ENCODE measurements around the gene DPP4. TPM values are rescaled to one million over a fixed set of nuclear protein-coding genes. Genes with fewer than 3 reads are reported as not detected.

DPP4 gene
- polyA plus RNA-seq, 1 donor = 145 TPM

DNA sequence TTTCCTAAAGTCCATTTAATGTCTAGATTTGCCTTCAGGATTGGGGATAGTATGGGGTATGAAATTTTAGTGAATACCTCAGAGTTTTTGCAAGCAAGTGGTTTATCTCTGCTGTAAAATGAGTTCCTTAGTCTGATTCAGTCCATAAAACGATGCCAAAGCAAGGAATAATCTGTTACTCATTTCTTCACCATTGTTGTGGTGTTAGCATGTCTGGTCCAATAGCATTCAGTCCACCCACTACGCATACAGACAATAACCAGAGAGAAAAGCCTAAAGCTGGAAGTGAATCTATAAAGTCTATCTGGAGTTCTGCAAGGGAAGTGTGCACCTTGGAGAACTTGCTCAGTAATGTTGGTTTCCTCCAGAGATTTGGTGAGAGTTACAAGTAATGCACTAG lies 12.9 kb upstream of the DPP4 start:
- H3K4me1 ChIP-seq (ENCODE audit: control insufficient read depth, insufficient read depth, low read length) = peaks cover 23% of the 10 kb centered on the region
- DNase-seq = no peak
- no peaks in the 10 kb centered on the region for H3K27me3 ChIP-seq (ENCODE audit: control insufficient read depth, insufficient read depth, low read length)
- H3K9me3 ChIP-seq (ENCODE audit: control insufficient read depth, low read depth, low read length) = no peaks in the 10 kb centered on the region
- H3K36me3 ChIP-seq (ENCODE audit: control insufficient read depth, insufficient read depth, low read length) = no peaks in the 10 kb centered on the region
- H3K4me3 ChIP-seq (ENCODE audit: low read length) = no peak overlapping the region
- H3K27ac ChIP-seq (ENCODE audit: low read length) = no peak overlapping the region
- WGBS (ENCODE audit: insufficient coverage, low lambda C conversion rate) = no CpG with 5 or more reads among the region's 2 CpGs

GRCh38 chr2:162085090-162085891 lies 11.3 kb upstream of the DPP4 start:
- no peaks in the 10 kb centered on the region for H3K36me3 ChIP-seq (ENCODE audit: control insufficient read depth, insufficient read depth, low read length)
- H3K27ac ChIP-seq (ENCODE audit: low read length) = no peak overlapping the region
- H3K27me3 ChIP-seq (ENCODE audit: control insufficient read depth, insufficient read depth, low read length) = no peaks in the 10 kb centered on the region
- no peak overlapping the region for H3K4me3 ChIP-seq (ENCODE audit: low read length)
- no peak for DNase-seq
- no CpG with 5 or more reads among the region's 3 CpGs for WGBS (ENCODE audit: insufficient coverage, low lambda C conversion rate)
- H3K4me1 ChIP-seq (ENCODE audit: control insufficient read depth, insufficient read depth, low read length) = peaks cover 10% of the 10 kb centered on the region
- H3K9me3 ChIP-seq (ENCODE audit: control insufficient read depth, low read depth, low read length) = no peaks in the 10 kb centered on the region

GRCh38 chr2:162084536-162084935 lies 10.5 kb upstream of the DPP4 start:
- Histone ChIP-seq H3K4me3 (ENCODE audit: low read length) (no peak overlapping the region), H3K36me3 (ENCODE audit: control insufficient read depth, insufficient read depth, low read length) (no peaks in the 10 kb centered on the region), H3K9me3 (ENCODE audit: control insufficient read depth, low read depth, low read length) (no peaks in the 10 kb centered on the region), H3K27ac (ENCODE audit: low read length) (no peak overlapping the region), H3K27me3 (ENCODE audit: control insufficient read depth, insufficient read depth, low read length) (no peaks in the 10 kb centered on the region), H3K4me1 (ENCODE audit: control insufficient read depth, insufficient read depth, low read length) (peaks cover 3% of the 10 kb centered on the region)
- DNase-seq = no peak
- 20% methylated on average over 1 of the region's 2 CpGs for WGBS (ENCODE audit: insufficient coverage, low lambda C conversion rate)

DNA sequence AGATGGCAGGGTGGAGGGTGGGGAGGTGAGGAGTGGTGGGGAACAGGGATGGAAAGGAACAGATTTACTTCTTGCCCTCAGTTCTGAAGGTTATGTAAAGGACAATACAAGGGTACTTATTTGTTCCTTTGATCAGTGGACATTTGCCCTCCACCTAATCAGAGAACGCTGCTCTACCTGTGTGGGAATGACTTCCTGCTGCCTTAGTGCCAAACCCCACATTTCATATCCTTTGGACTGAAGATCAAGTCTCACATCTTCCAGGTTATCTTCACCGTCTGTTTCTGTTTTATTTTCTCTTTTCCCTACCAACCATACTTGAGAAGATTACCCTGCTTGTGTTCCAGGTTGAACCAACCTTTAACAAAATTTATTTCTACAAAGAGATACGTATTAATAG lies 8.7 kb upstream of the DPP4 start:
- 7% methylated on average over 2 of the region's 3 CpGs for WGBS (ENCODE audit: insufficient coverage, low lambda C conversion rate)

GRCh38 chr2:162082036-162082435 lies 8.0 kb upstream of the DPP4 start:
- H3K27me3 ChIP-seq (ENCODE audit: control insufficient read depth, insufficient read depth, low read length) = no peaks in the 10 kb centered on the region
- WGBS (ENCODE audit: insufficient coverage, low lambda C conversion rate) = no CpG with 5 or more reads among the region's 1 CpG
- no peaks in the 10 kb centered on the region for H3K4me1 ChIP-seq (ENCODE audit: control insufficient read depth, insufficient read depth, low read length)
- DNase-seq = no peak
- H3K36me3 ChIP-seq (ENCODE audit: control insufficient read depth, insufficient read depth, low read length) = no peaks in the 10 kb centered on the region
- no peak overlapping the region for H3K4me3 ChIP-seq (ENCODE audit: low read length)
- no peak overlapping the region for H3K27ac ChIP-seq (ENCODE audit: low read length)
- H3K9me3 ChIP-seq (ENCODE audit: control insufficient read depth, low read depth, low read length) = no peaks in the 10 kb centered on the region

More for the DNA sequence above, 8.7 kb upstream of the DPP4 start:
- no peak overlapping the region for H3K27ac ChIP-seq (ENCODE audit: low read length)
- no peaks in the 10 kb centered on the region for H3K4me1 ChIP-seq (ENCODE audit: control insufficient read depth, insufficient read depth, low read length)
- H3K36me3 ChIP-seq (ENCODE audit: control insufficient read depth, insufficient read depth, low read length) = no peaks in the 10 kb centered on the region
- H3K27me3 ChIP-seq (ENCODE audit: control insufficient read depth, insufficient read depth, low read length) = no peaks in the 10 kb centered on the region
- no peak overlapping the region for H3K4me3 ChIP-seq (ENCODE audit: low read length)
- peak in 1 of 2 donors; percentile 63 for DNase-seq
- H3K9me3 ChIP-seq (ENCODE audit: control insufficient read depth, low read depth, low read length) = no peaks in the 10 kb centered on the region

GRCh38 chr2:162079514-162079913 lies 5.5 kb upstream of the DPP4 start:
- DNase-seq = no peak
- Histone ChIP-seq H3K4me3 (ENCODE audit: low read length) (no peak overlapping the region), H3K9me3 (ENCODE audit: control insufficient read depth, low read depth, low read length) (no peaks in the 10 kb centered on the region), H3K36me3 (ENCODE audit: control insufficient read depth, insufficient read depth, low read length) (no peaks in the 10 kb centered on the region), H3K27me3 (ENCODE audit: control insufficient read depth, insufficient read depth, low read length) (no peaks in the 10 kb centered on the region), H3K27ac (ENCODE audit: low read length) (no peak overlapping the region), H3K4me1 (ENCODE audit: control insufficient read depth, insufficient read depth, low read length) (peaks cover 16% of the 10 kb centered on the region)
- no CpG with 5 or more reads among the region's 2 CpGs for WGBS (ENCODE audit: insufficient coverage, low lambda C conversion rate)

GRCh38 chr2:162075689-162076132 lies 1.7 kb upstream of the DPP4 start:
- WGBS (ENCODE audit: insufficient coverage, low lambda C conversion rate) = no CpG with 5 or more reads among the region's 2 CpGs
- peak overlapping the region; percentile 90 for H3K27ac ChIP-seq (ENCODE audit: low read length)
- peaks cover 30% of the 10 kb centered on the region for H3K4me1 ChIP-seq (ENCODE audit: control insufficient read depth, insufficient read depth, low read length)
- no peaks in the 10 kb centered on the region for H3K36me3 ChIP-seq (ENCODE audit: control insufficient read depth, insufficient read depth, low read length)
- H3K4me3 ChIP-seq (ENCODE audit: low read length) = no peak overlapping the region
- H3K27me3 ChIP-seq (ENCODE audit: control insufficient read depth, insufficient read depth, low read length) = no peaks in the 10 kb centered on the region
- DNase-seq = no peak
- H3K9me3 ChIP-seq (ENCODE audit: control insufficient read depth, low read depth, low read length) = no peaks in the 10 kb centered on the region

DNA sequence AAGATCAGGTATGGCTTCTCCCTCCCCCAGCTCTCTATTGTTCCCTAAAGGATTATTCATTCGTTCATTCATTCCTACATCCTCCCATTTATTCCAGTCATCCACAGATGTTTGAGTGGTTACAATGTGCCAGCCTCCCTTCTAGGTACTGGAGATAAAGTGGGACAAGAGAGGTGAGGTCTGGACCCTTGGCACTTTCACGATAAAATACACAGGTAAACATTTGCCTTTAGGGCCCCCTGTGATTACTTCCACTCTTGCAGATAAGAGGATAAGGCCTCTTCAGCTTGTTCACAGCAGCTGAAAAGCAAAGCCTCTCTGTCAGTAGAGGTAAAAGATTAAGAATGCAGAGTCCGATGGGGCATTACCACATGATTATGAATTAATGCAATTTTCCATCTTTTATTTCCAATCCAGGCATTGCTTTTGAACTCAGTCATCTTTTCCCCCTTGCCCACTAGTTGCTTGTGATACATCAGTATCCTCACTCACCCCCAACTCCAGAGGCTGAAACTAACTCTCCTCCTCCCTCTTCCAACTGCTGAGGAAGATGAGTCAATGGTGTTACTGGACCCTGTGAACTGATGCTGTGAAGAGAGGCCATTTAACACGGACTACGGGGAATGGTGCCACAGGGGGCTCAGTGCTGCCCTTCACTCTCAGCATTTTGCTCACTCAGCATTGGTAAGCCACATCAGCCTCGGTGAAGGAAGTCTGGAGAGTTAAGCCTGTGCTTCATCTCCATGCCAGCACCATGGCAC lies 1.1 kb upstream of the DPP4 start:
- DNase-seq = peak in 1 of 2 donors; percentile 56
- H3K4me1 ChIP-seq (ENCODE audit: control insufficient read depth, insufficient read depth, low read length) = peaks cover 30% of the 10 kb centered on the region
- no peaks in the 10 kb centered on the region for H3K27me3 ChIP-seq (ENCODE audit: control insufficient read depth, insufficient read depth, low read length)
- no peak overlapping the region for H3K4me3 ChIP-seq (ENCODE audit: low read length)
- H3K36me3 ChIP-seq (ENCODE audit: control insufficient read depth, insufficient read depth, low read length) = no peaks in the 10 kb centered on the region
- WGBS (ENCODE audit: insufficient coverage, low lambda C conversion rate) = no CpG with 5 or more reads among the region's 6 CpGs
- H3K27ac ChIP-seq (ENCODE audit: low read length) = peak overlapping the region; percentile 90
- H3K9me3 ChIP-seq (ENCODE audit: control insufficient read depth, low read depth, low read length) = no peaks in the 10 kb centered on the region

DNA sequence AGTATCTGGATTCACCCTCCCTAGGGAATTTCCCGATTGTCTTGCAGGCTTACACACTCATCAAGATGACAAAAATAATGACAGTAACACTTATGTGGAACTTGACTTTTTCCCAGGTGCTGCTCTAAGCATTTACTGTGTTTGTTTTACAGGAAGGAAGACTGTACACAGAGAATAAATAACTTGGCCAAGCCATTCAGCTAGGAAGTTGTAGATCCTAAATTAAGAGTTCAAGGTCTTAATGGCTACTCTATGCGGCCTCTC lies 549 bp upstream of the DPP4 start:
- DNase-seq = no peak
- Histone ChIP-seq H3K27ac (ENCODE audit: low read length) (peak overlapping the region; percentile 90), H3K9me3 (ENCODE audit: control insufficient read depth, low read depth, low read length) (no peaks in the 10 kb centered on the region), H3K27me3 (ENCODE audit: control insufficient read depth, insufficient read depth, low read length) (no peaks in the 10 kb centered on the region), H3K4me1 (ENCODE audit: control insufficient read depth, insufficient read depth, low read length) (peaks cover 32% of the 10 kb centered on the region), H3K36me3 (ENCODE audit: control insufficient read depth, insufficient read depth, low read length) (no peaks in the 10 kb centered on the region), H3K4me3 (ENCODE audit: low read length) (peak overlapping the region; percentile 51)
- no CpG with 5 or more reads among the region's 2 CpGs for WGBS (ENCODE audit: insufficient coverage, low lambda C conversion rate)

- H3K36me3 ChIP-seq (ENCODE audit: control insufficient read depth, insufficient read depth, low read length) = no peaks in the 10 kb centered on the region
- H3K4me1 ChIP-seq (ENCODE audit: control insufficient read depth, insufficient read depth, low read length) = peaks cover 45% of the 10 kb centered on the region
- H3K27ac ChIP-seq (ENCODE audit: low read length) = peak overlapping the region; percentile 88
- DNase-seq = peak in 1 of 2 donors; percentile 68
- no peaks in the 10 kb centered on the region for H3K9me3 ChIP-seq (ENCODE audit: control insufficient read depth, low read depth, low read length)
- 48% methylated on average over 2 of the region's 37 CpGs for WGBS (ENCODE audit: insufficient coverage, low lambda C conversion rate)
- no peaks in the 10 kb centered on the region for H3K27me3 ChIP-seq (ENCODE audit: control insufficient read depth, insufficient read depth, low read length)
- peak overlapping the region; percentile 63 for H3K4me3 ChIP-seq (ENCODE audit: low read length)
Measured at GRCh38 chr2:162072976-162073887, 783 bp downstream of the DPP4 start.

Data from large intestine (tissue), 3 donors.